Esophagus squamous epithelium (tissue), 4 donors: ENCODE data around the gene KLC1.

Experiments used
- CTCF ChIP-seq, 6 experiments: fragments of 450-650 bp in 4 of 6; fragments of 200-600 bp in 2 of 6; sonication (generic) in 2 of 6; IDR thresholded peaks; one replicate each; pipeline ENCODE4 v1.5.1; 2016 to 2019; ENCODE audit warnings: antibody characterized with exemption in 6 of 6, mild to moderate bottlenecking in 4 of 6, moderate library complexity in 4 of 6
- POLR2A ChIP-seq, 4 donors: fragments of 450-650 bp; IDR thresholded peaks; one replicate each; pipeline ENCODE4 v1.6.1; 2017; ENCODE audit warnings: antibody characterized with exemption in 4 of 4, mild to moderate bottlenecking in 4 of 4, moderate library complexity in 3 of 4

- TF ChIP-seq CTCF (IDR thresholded peaks at IDR 0.05) (no peak), POLR2A (IDR thresholded peaks at IDR 0.05) (no peak)
Observed at GRCh38 chr14:103708750-103709187, 79.8 kb downstream of the KLC1 start.
